GM18873 (cell line): Measurements from ENCODE around the gene IL17A.

ENCODE experiments used
- ATAC-seq: cut with Tn5 transposase; IDR thresholded peaks from one replicate; pipeline ENCODE4 v1.9.1; 2021; ENCODE audit warnings: mild to moderate bottlenecking, moderate library complexity, moderate number of reproducible peaks; ENCODE audit not compliant: unreplicated experiment, low FRiP score

Gene IL17A

DNA sequence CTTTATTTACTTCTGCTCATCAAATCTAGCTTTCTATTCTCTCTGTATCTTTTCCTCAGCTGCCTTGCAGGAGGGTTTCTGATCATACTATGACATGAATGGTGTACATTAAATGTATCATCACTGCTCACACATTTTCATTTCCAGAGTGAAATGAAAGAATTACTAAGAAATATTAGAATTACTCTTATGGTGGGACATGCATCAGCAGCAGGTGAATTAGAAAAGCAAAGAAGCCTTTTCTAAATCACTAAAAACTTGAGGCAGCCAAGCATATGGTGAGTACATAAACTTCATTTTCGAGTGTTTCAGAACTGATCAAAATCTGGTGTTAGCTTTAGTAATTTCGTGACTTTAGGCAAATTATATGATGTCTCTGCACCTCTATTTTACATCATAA lies 23.6 kb downstream of the IL17A start:
- ATAC-seq: peak; percentile 36

DNA sequence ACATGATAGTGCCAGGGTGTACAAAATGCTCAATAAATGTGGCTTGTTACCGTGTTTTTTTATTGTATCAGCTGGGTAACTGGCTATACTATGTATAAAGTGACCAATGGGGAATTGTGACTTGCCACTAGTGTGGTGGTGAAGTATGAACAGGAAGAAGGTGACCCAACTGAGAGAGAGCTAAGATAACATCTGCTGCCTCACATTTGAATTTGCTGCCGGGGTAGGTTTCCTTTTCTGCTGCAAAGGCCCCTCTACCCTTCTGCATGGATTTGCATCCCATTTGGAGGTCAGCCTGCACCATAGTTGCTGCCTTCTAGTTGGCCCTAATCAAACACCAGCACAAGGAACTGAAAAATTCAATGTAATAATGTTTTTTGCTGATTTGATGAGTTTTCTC lies 24.1 kb downstream of the IL17A start:
- peak; percentile 92 for ATAC-seq

DNA sequence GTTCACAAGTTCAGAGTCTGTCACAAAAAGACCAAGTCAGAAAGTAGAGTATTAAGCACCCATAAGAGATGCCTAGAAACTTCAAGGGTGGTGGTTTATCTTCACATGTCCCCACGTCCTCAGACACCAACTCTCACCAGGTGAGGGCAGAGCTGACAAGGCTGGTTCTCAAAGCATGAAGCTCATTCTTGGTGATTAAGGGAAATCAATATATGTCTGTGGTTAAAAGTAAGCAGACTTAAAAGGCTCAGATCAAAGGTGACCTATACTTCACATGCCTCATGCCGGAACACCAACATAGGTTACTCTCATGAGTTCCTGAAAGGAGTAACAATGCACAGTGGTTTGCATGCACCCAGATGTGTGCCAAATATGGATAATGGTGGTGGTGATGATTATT lies 27.0 kb downstream of the IL17A start:
- no peak for ATAC-seq

DNA sequence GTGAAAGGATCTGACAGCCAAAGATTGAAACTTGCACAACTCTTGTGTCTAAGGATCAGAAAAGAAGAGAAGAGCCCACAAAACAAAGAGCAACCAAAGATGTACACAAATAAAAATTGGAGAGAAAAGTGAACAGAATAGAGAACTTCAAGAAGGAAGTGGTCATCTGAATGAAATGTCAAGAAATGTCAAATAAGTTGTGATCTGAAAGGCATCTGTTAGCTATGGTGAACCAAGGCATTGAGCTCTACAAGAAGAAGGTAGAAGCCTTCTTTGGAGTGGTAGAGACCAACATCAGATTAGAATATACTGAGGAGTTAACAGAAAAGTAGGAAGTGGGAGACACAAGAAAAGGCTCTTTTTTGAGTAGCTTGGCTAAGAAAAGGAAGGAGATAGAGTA lies 29.6 kb downstream of the IL17A start:
- ATAC-seq: no peak

DNA sequence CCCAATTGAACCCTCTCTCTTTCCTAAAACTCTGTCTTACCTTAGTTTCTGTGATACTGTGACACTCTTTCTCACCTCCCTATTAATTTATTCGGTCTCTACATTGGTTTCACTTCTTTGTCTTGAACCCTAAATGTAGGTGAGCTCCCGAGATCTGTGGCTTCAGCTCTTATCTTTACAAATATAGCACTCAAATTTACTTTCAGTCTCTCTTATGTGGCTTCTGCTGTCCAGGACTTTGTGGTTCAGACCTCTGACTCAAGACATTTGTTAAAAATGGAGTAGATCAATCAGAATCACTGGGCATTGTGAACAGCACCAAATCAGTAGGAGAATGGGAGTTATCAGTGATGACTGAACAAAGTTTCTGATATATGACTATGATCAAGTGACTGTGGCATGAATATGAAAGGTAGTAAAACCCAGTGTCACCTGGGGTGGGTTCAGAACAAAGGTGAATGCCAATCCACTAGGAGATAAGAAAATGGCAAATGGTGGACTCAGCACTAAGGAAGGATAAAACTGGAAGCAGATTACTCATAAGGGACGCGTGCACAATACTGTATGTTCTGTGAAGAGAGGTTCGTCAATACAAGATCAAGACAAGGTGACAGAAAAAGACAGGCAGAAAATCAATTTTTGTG lies 30.9 kb downstream of the IL17A start:
- no peak for ATAC-seq

DNA sequence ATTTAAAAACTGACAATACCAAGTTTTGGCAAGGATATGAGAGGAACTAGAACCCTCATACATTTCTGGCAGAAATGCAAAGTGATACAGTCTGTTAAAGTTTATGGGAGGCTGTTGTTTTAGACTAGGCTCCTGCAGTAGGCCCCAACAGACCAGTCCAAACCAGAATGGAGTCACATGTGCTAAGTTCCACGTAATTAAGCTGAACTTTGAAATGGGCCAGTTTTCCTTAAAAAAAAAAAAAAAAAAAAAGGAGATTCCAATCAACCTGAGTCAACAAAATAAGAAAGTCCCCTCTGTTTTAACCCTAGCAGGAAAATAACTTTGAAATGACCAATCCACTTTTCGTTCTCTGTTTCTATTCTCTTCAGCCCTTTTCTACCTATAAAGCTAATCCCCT lies 31.6 kb downstream of the IL17A start:
- ATAC-seq: no peak

DNA sequence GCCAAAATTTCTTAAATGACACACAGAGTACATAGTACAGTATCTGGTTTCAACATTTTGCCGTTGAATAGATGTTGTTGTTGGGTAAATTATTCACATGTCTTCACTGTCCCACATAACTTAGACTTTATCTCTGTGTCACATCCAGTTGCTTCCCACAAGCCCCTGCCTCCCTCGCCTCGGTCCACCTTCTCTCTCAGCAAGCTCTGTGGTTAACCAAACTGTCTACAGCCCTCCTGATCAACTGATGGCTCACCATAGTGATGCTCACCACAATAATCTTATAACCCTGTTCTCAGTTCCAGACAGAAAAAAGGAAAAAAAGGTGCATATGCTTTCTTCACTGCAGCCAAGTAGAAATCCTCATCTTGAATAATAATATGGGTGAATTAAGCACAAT lies 35.1 kb downstream of the IL17A start:
- ATAC-seq: no peak

DNA sequence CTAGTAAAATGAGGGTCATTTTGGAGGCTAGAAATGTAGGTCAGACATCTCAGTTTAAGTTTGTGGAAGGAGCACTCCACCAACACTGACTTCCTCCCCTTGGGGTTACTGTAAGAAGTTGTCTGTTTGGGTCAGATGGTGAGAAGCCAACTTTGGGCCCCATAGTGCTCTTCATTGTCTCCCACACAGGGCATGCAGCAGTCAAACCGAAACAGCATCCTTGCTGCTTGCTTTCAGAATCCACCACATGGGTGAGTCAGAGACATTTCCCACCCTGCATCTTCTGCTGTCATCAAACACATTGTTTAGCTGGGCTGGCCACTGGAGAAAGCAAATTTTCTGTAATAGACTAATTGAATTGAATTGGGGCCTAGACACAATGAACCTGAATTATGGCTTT lies 41.3 kb downstream of the IL17A start:
- peak; percentile 100 for ATAC-seq

DNA sequence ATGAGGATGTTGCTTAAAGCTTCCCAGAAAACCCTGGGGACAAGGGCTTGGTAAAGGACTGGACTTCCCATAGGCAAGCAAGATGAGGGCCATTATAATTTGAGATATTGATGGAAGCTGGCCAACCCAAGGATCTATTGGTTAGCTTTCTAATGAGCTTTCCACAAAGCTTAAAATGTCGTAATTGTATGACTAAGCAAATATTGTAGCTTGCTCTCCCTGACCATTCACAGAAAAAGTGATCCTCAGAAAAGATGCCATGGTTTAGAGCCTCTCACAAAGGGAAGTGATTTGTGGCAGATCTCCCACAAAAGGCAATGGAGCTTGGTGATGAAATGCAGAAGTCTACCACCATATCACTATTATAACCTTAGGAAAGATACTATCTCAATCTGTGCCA lies 44.5 kb downstream of the IL17A start:
- ATAC-seq: no peak

DNA sequence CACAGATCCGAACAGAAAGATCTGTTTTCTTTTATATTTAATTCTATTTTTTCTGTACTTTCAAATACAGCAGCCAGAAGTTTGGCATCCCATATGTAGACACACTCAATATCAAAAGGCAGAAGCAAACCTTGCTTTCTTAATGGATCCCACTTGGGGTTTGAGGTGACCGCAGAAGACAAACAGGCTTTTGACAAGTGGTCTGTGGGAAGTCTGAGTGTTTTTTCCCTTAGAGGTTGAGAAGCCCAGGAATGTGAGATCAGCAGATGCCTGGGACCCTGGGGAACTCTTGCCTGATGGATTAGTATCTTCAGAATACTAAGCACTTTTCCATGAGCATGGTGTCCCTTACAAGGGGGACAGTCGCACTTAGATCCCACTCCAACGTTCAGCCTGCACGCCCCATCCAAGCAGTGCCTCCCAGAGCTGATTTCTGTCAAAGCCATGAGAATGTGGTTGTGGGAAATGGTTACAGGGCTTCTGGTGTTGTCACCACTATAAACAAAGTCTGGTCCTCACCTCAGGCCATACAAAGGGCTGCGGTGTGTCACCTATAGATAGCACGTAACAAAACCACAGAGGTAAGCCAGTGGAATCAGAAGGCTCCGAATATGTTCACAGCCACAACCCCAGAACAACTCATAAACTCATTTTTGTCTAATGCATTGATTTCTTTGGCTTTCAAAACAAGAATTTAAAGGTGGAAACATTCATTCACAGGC lies 45.4 kb downstream of the IL17A start:
- ATAC-seq: no peak

DNA sequence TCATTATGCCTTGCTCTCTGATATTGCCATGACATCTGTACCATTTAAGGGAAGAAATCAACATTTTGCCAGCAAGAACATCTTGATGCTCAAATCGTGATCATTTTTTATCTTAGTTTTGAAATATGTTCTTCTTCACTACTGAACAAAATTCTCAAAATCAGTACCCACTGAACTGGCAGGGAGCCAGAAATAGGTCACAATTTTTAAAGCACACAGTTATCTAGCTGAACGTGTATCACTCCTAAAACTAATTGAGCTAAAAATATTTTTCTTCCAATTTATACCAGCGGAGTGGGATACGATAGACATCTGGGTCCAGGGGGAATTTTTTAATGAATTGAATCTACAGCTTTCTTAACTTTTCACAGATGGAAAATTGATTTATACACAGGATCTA lies 46.8 kb downstream of the IL17A start:
- ATAC-seq: no peak

DNA sequence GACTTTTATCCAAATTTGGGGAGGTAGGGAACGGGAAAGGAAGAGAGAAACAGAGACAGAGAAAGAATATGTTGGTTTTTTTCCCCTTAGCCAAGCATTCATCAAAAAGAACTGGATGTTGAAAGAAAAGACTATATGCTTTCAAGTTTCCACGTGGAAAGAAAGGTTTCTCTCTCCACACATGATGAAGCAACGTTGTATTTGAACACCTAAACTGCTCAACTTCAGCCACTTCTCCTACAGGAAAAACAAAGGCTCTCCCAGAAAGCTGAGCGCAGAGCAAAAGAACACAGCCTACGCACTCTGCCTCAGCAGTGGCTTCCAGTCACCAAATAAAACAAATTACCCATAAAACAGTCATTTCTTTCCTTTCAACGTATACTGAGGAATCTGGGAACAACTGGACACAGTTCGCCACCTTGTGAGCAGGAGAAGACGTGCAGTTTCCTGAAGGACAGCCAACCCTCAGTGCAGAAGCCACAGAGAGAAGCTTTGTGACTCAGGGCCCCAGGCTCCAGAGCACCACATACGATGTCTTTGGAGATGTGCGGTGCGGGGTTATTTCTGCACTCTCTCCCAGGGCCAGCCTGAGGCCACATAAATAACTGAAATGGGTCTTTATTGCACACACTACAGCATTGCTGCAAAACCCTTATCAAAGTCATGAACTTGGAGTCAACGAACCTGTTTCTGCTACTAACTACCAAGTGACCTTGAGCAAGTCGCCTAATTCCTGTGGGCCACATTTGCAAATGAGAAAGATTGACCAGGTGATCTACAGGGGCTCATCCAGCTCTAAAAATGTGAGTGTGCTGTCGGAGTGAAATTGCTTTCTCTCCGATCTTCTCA lies 48.0 kb downstream of the IL17A start:
- peak; percentile 94 for ATAC-seq
